Measurements from ENCODE around the gene MORF4L1.
"Not testable (repeated sequence)": the region's sequence is repeated elsewhere in the genome, so short reads cannot be mapped to it uniquely, and the experiment has no call there.

- TF ChIP-seq POLR2A, CTCF (IDR thresholded peaks at IDR 0.05): not testable (repeated sequence)
Observed at GRCh38 chr15:78866031-78866430, 6.7 kb upstream of the MORF4L1 start.
